GM12872 (cell line): ENCODE measurements around the gene MXI1.

Experiments used
- TF ChIP-seq, protein P1 (sequence below): IDR thresholded peaks from 3 replicates; pipeline ENCODE4 v1.5.1; 2011; ENCODE audit warnings: low read depth, mild to moderate bottlenecking, low read length, moderate library complexity; ENCODE audit not compliant: insufficient read depth

Gene MXI1

DNA sequence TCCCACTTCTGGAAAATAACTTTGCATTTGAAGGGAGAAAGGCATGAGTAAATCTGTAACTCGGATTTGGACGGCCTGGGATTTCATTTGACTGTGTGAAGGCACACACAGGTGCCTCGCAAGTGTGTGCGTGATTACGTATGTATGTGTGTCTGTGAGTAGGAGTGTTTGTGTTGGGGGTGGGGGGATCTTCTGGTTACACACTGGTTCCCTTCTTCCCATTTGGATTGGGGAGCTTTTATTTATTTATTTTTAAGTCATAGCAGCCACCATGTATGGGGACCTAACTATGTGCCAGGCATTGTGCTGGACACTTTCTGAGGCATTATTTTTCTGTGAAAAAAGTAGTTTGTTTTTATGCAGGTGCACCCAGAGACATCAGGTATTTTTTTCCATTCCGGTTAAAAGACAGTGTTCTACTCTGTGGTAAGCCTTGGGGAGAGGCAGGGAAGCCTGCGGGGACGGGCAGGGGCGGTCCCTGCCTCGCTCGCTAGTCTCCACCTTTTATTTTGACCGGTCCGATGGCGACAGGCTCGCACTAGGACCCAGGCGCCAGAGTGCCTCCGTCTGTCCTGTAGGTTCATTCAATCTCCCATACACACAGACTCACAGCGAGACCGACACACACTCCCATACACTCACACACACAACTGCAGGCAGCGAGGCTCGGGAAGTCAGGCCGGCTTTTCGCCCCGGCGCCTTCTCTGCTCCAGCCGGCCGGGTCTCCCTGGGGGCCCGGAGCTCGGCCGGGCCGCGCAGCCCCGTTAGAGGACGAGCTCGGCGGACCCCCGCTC lies at the start of gene MXI1:
TSS of gene MXI1 (plus strand) at position 595 of the 794 bp plus-strand sequence. CDS start 204 bp downstream, outside the sequence.
- TF ChIP-seq, protein P1, sequence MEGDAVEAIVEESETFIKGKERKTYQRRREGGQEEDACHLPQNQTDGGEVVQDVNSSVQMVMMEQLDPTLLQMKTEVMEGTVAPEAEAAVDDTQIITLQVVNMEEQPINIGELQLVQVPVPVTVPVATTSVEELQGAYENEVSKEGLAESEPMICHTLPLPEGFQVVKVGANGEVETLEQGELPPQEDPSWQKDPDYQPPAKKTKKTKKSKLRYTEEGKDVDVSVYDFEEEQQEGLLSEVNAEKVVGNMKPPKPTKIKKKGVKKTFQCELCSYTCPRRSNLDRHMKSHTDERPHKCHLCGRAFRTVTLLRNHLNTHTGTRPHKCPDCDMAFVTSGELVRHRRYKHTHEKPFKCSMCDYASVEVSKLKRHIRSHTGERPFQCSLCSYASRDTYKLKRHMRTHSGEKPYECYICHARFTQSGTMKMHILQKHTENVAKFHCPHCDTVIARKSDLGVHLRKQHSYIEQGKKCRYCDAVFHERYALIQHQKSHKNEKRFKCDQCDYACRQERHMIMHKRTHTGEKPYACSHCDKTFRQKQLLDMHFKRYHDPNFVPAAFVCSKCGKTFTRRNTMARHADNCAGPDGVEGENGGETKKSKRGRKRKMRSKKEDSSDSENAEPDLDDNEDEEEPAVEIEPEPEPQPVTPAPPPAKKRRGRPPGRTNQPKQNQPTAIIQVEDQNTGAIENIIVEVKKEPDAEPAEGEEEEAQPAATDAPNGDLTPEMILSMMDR, result no peak

- TF ChIP-seq, protein P1, result no peak
These were observed 49.1 kb upstream of the MXI1 start for GRCh38 chr10:110158051-110159005.

- TF ChIP-seq, protein P1, result no peak
These were observed 47.3 kb upstream of the MXI1 start for GRCh38 chr10:110160081-110160480.

DNA sequence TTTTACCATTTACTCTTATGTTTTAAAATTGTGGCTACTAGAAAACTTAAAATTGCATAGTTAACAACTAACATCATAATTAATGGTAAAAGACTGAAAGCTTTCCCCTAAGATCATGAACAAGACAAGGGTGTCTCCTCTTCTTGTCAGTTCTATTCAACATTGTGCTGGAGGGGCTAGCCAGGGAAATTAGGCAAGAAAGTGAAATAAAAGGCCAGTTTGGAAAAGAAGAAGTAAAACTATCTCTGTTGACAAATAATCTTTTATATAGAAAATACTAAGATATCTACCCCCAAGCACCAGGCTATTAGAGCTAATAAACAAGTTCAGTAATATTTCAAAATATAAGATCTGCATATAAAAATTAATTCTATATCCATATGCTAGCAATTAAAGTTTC lies 46.9 kb upstream of the MXI1 start:
- TF ChIP-seq, protein P1, result no peak

DNA sequence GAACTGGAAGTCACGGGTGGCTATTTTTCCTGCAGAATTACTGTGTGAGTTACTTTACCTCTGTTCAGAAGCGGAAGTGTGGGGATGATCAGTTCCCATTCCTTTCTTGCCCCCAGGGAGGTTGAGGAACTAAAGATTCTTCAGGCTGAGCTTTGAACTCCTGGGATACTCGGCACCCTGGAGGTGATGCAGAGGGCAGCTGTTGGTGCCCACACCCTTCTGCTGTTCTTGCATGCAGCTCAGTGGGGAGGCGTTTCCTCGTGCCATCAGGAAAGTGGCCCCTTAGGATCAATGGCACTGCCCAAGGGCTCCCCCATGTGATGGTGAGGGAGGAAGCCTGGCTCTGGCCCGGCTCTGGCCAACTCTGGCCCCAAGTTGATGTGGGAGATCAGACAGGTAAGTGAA lies 44.7 kb upstream of the MXI1 start:
- TF ChIP-seq, protein P1, result 0 out of 3 replicates have a peak, but pooled peaks have one; percentile 16

DNA sequence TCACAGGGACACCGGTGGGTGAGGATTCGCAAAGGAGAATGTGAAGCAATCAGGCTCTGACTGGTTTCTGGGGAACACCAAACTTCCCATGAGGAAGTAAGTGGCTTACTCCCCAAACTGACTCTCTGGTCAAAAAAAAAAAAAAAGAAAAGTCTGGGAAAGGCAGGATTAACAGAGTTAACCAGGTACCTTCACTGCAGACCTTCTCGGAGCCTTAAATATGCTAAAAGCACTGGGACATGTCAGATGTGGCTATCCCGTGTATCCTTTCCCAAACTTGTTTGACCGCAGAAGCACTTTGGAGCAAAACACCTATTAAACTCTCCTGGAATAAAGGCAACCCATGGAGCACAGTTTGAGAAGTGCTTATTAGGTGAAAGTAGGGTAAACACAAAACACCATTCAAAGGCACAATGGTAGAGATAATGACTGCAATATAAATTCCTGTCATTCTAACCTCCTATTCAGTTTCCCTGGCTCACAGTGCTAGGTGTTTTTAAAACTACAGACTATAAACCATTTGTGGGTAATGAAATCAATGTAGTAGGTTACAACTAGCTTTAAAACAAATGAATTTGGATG lies 44.1 kb upstream of the MXI1 start:
- TF ChIP-seq, protein P1, result no peak

- TF ChIP-seq, protein P1, result no peak
These were observed 43.6 kb upstream of the MXI1 start for GRCh38 chr10:110163841-110164240.
